ENCODE measurements around the gene UBP1. TPM values are rescaled to one million over a fixed set of nuclear protein-coding genes. Genes with fewer than 3 reads are reported as not detected.

UBP1 gene
- total RNA-seq, 1 experiment from 2014 or later, result 50.4 TPM

- Histone ChIP-seq H3K4me2 (no peak overlapping the region), H3K4me1 (replicated peaks; ENCODE audit: insufficient read depth) (no peaks in the 10 kb centered on the region), H3K9me2 (ENCODE audit: insufficient read depth) (no peaks in the 10 kb centered on the region), H3K36me3 (ENCODE audit: low read depth) (no peaks in the 10 kb centered on the region), H3K27me3 (ENCODE audit: insufficient read depth, low read depth) (no peaks in the 10 kb centered on the region), H2AFZ (no peak overlapping the region), H3K79me2 (ENCODE audit: low read depth) (no peaks in the 10 kb centered on the region), H3K4me3 (no peak overlapping the region), H3K27ac (no peak overlapping the region), H3K9me3 (ENCODE audit: insufficient read depth, low read depth) (no peaks in the 10 kb centered on the region), H4K20me1 (ENCODE audit: insufficient read depth) (no peaks in the 10 kb centered on the region), H3F3A (ENCODE audit: insufficient read depth, low read depth) (no peaks in the 10 kb centered on the region)
- CTCF ChIA-PET, result no interaction called here
- POLR2A ChIA-PET (ENCODE audit: unreplicated experiment), result no interaction called here
- TF ChIP-seq EZH2 (IDR thresholded peaks at IDR 0.05; ENCODE audit: low read depth), result no peak
- TF ChIP-seq CTCF (conservative IDR thresholded peaks at IDR 0.05), result no peak
- BruUV-seq (replicated peaks), result no TSS peak
- DNase-seq, result no peak
- intact Hi-C loops (cut with micrococcal nuclease; ENCODE audit: unreplicated experiment), result no loop called here
These were observed 48.0 kb upstream of the UBP1 start for GRCh38 chr3:33488246-33488645.

- H2AFZ ChIP-seq, result no peak overlapping the region
- H3F3A ChIP-seq (ENCODE audit: insufficient read depth, low read depth), result no peaks in the 10 kb centered on the region
- intact Hi-C loops (cut with micrococcal nuclease; ENCODE audit: unreplicated experiment), result no loop called here
- H4K20me1 ChIP-seq (ENCODE audit: insufficient read depth), result no peaks in the 10 kb centered on the region
- no peak overlapping the region for H3K27ac ChIP-seq
- no peaks in the 10 kb centered on the region for H3K4me1 ChIP-seq (replicated peaks; ENCODE audit: insufficient read depth)
- DNase-seq, result peak in 1 of 2 experiments; percentile 51
- no peak overlapping the region for H3K4me3 ChIP-seq
- no peaks in the 10 kb centered on the region for H3K79me2 ChIP-seq (ENCODE audit: low read depth)
- BruUV-seq (replicated peaks), result no TSS peak
- peak overlapping the region; percentile 10; the same call in 1 of the 2 replicates for H3K4me2 ChIP-seq
- H3K9me3 ChIP-seq (ENCODE audit: insufficient read depth, low read depth), result no peaks in the 10 kb centered on the region; the same call in 1 of the 2 replicates
- ChIA-PET CTCF (no interaction called here), POLR2A (ENCODE audit: unreplicated experiment) (no interaction called here)
- H3K36me3 ChIP-seq (ENCODE audit: low read depth), result no peaks in the 10 kb centered on the region
- H3K27me3 ChIP-seq (ENCODE audit: insufficient read depth, low read depth), result no peaks in the 10 kb centered on the region
- no peak for TF ChIP-seq EZH2 (IDR thresholded peaks at IDR 0.05; ENCODE audit: low read depth)
- no peak for TF ChIP-seq CTCF (conservative IDR thresholded peaks at IDR 0.05)
- H3K9me2 ChIP-seq (ENCODE audit: insufficient read depth), result no peaks in the 10 kb centered on the region
These were observed 41.9 kb upstream of the UBP1 start for GRCh38 chr3:33482111-33482521.

GRCh38 chr3:33474896-33475295, 34.7 kb upstream of the UBP1 start:
- CTCF ChIA-PET, result no interaction called here

More at GRCh38 chr3:33474896-33475295, 34.7 kb upstream of the UBP1 start:
- Histone ChIP-seq H3K4me3 (no peak overlapping the region), H3K9me2 (ENCODE audit: insufficient read depth) (no peaks in the 10 kb centered on the region), H3F3A (ENCODE audit: insufficient read depth, low read depth) (no peaks in the 10 kb centered on the region), H3K4me1 (replicated peaks; ENCODE audit: insufficient read depth) (no peaks in the 10 kb centered on the region), H4K20me1 (ENCODE audit: insufficient read depth) (no peaks in the 10 kb centered on the region), H3K27ac (no peak overlapping the region), H2AFZ (no peak overlapping the region), H3K27me3 (ENCODE audit: insufficient read depth, low read depth) (no peaks in the 10 kb centered on the region), H3K9me3 (ENCODE audit: insufficient read depth, low read depth) (no peaks in the 10 kb centered on the region; the same call in 1 of the 2 replicates), H3K36me3 (ENCODE audit: low read depth) (no peaks in the 10 kb centered on the region), H3K79me2 (ENCODE audit: low read depth) (no peaks in the 10 kb centered on the region), H3K4me2 (no peak overlapping the region)
- no peak for DNase-seq
- POLR2A ChIA-PET (ENCODE audit: unreplicated experiment), result no interaction called here
- TF ChIP-seq CTCF (conservative IDR thresholded peaks at IDR 0.05) (no peak), EZH2 (IDR thresholded peaks at IDR 0.05; ENCODE audit: low read depth) (no peak)
- no TSS peak for BruUV-seq (replicated peaks)
- intact Hi-C loops (cut with micrococcal nuclease; ENCODE audit: unreplicated experiment), result no loop called here

Measured in PC-9 (cell line).